Measurements from ENCODE around the gene RPTOR.

DNA sequence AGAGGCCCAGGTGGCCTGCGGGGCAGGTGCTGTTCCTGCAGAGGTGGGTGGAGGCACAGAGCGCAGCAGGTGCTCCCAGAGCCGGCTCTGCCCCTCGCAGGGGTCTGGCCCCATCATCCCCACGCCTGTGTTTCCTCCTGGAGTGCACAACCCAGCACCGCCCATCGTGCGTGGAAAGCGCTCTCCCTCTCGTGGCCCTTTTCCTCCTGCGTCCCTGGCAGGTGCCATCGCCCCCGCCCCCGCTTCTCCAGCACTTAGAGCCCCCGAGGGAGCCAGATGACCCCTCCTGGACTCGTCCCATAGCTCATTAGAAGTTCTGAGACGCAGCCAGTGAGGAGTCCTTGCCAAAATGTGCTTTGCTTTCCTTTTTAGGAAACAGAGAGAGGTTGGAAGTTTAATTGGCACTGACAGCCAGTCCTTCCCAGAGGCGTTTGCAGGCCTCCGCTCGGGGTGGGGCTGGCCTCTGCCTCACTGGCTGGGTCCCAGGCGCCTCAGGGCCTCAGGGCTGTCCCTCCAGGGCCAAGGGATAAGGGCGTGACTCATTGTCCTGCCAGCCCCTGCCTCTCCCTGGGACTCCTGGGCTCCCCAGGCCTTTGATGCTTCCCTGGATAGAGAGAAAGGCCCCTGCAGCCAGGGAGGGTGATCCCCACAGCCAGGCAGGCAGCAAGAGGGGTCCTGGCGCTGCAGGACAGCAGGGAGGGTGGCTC lies 414.8 kb downstream of the RPTOR start:
- TF ChIP-seq CTCF (conservative IDR thresholded peaks at IDR 0.05 in 1 of 2, IDR thresholded peaks at IDR 0.05 in 1 of 2; ENCODE audit: low read depth in 1 of 2, low read length in 2 of 2) (no peak), EZH2 (IDR thresholded peaks at IDR 0.05; ENCODE audit: low read length, missing control alignments) (no peak)
